Measurements from ENCODE around the gene SH3BP2.

Gene SH3BP2, protein sequence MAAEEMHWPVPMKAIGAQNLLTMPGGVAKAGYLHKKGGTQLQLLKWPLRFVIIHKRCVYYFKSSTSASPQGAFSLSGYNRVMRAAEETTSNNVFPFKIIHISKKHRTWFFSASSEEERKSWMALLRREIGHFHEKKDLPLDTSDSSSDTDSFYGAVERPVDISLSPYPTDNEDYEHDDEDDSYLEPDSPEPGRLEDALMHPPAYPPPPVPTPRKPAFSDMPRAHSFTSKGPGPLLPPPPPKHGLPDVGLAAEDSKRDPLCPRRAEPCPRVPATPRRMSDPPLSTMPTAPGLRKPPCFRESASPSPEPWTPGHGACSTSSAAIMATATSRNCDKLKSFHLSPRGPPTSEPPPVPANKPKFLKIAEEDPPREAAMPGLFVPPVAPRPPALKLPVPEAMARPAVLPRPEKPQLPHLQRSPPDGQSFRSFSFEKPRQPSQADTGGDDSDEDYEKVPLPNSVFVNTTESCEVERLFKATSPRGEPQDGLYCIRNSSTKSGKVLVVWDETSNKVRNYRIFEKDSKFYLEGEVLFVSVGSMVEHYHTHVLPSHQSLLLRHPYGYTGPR

DNA sequence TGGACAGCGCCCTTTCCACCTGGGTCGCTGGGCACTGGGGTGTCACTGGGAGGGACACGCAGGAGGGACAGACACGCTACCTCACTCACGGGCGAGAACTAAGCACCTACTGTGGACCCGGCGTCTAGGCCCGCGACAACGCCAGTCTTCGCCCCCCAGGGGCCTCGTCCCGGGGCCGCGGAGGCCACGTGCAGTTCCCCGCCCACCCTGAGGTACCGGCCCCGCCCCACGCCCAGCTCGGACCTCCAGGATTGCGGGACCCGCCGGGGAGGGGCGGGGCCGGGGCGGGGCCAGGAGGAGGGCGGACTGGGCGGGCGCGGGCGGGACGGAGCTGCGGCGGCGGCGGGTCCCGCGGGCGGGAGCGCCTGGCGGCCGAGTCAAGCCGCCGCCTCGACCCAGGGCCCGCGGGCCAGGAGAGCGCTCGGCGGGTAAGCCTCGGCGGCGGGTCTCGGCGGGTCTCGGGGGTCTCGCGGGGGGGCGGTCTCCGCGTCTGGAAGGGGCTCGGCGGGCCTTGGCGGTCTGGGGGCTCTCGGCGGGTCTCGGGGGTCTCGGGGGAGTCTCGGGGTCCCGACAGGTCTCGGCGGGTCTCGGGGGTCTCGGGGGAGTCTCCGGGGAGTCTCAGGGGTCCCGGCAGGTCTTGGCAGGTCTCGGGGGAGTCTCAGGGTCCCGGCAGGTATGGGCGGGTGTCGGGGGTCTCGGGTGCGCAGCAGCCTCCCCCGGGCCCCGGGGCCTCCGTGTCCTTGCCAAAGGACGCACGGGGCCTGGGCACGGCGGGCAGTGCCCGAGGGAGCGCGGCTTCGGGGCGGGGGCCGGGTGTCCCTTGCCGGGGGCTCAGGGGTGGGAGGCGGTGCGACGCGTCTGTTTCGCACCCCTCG is at the start of gene SH3BP2:
TSS of gene SH3BP2 (plus strand) at position 375 of the 875 bp plus-strand sequence. CDS start 27,533 bp downstream, outside the sequence.
- H3K4me1 ChIP-seq (ENCODE audit: control insufficient read depth, low read depth, low read length) = peaks cover 12% of the 10 kb centered on the region
- no peaks in the 10 kb centered on the region for H3K36me3 ChIP-seq (ENCODE audit: control insufficient read depth, low read depth, low read length)
- H3K9ac ChIP-seq (ENCODE audit: low read length) = no peak within 1 kb of the TSS
- peak within 1 kb of the TSS; percentile 45 for H3K4me3 ChIP-seq (ENCODE audit: low read length)
- H3K27ac ChIP-seq (ENCODE audit: low read length) = no peak within 1 kb of the TSS
- peaks cover 28% of the 10 kb centered on the region for H3K27me3 ChIP-seq (ENCODE audit: control insufficient read depth, insufficient read depth, low read length)
- H3K9me3 ChIP-seq (ENCODE audit: control insufficient read depth, low read depth, low read length) = no peaks in the 10 kb centered on the region

- peaks cover 44% of the 10 kb centered on the region for H3K36me3 ChIP-seq (ENCODE audit: control insufficient read depth, low read depth, low read length)
- no peaks in the 10 kb centered on the region for H3K9me3 ChIP-seq (ENCODE audit: control insufficient read depth, low read depth, low read length)
- H3K27ac ChIP-seq (ENCODE audit: low read length) = no peak overlapping the region
- H3K4me1 ChIP-seq (ENCODE audit: control insufficient read depth, low read depth, low read length) = no peaks in the 10 kb centered on the region
- H3K9ac ChIP-seq (ENCODE audit: low read length) = no peak overlapping the region
- no peak overlapping the region for H3K4me3 ChIP-seq (ENCODE audit: low read length)
- no peaks in the 10 kb centered on the region for H3K27me3 ChIP-seq (ENCODE audit: control insufficient read depth, insufficient read depth, low read length)
These were observed 49.1 kb upstream of the SH3BP2 start for GRCh38 chr4:2743518-2744445.

DNA sequence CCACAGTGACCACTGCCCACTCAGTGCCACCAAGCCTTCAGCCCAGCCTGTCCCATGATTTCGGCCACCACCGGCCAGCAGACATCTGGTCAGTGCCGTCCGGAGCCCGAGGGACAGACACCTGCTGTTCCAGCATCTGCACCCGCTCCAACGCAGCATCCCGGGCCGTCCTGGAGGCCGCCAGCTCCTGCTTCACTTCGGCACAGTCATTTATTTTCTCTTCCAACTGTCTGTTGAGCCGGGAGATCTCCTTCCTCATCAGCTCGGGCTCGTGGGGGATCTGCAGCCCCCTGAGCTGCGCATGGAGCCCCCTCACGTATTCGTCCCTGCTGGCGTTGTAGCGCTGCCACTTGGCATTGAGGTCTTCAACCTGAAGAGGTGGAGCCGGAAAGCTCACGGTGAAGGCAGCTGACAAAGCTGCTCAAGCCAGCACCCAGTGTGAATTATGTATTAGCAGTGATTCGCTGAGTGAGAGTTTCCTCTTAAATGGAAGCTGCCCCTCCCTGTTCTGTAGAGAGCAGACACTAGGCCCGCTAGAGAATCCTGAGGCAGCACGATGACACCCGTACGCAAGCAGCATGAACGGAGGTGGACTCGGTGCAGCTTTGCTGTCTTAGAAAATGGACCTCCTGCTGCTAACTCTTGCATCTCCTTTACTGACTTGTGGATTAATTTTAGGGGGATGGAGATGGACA is 48.2 kb upstream of the SH3BP2 start:
- peaks cover 44% of the 10 kb centered on the region for H3K36me3 ChIP-seq (ENCODE audit: control insufficient read depth, low read depth, low read length)
- H3K9ac ChIP-seq (ENCODE audit: low read length) = no peak overlapping the region
- no peaks in the 10 kb centered on the region for H3K4me1 ChIP-seq (ENCODE audit: control insufficient read depth, low read depth, low read length)
- no peaks in the 10 kb centered on the region for H3K9me3 ChIP-seq (ENCODE audit: control insufficient read depth, low read depth, low read length)
- H3K27ac ChIP-seq (ENCODE audit: low read length) = no peak overlapping the region
- no peak overlapping the region for H3K4me3 ChIP-seq (ENCODE audit: low read length)
- no peaks in the 10 kb centered on the region for H3K27me3 ChIP-seq (ENCODE audit: control insufficient read depth, insufficient read depth, low read length)

- no peak overlapping the region for H3K9ac ChIP-seq (ENCODE audit: low read length)
- peaks cover 44% of the 10 kb centered on the region for H3K36me3 ChIP-seq (ENCODE audit: control insufficient read depth, low read depth, low read length)
- H3K4me1 ChIP-seq (ENCODE audit: control insufficient read depth, low read depth, low read length) = no peaks in the 10 kb centered on the region
- no peaks in the 10 kb centered on the region for H3K27me3 ChIP-seq (ENCODE audit: control insufficient read depth, insufficient read depth, low read length)
- H3K9me3 ChIP-seq (ENCODE audit: control insufficient read depth, low read depth, low read length) = no peaks in the 10 kb centered on the region
- no peak overlapping the region for H3K27ac ChIP-seq (ENCODE audit: low read length)
- no peak overlapping the region for H3K4me3 ChIP-seq (ENCODE audit: low read length)
These were observed 47.4 kb upstream of the SH3BP2 start for GRCh38 chr4:2745516-2745915.

- Histone ChIP-seq H3K4me1 (ENCODE audit: control insufficient read depth, low read depth, low read length) (no peaks in the 10 kb centered on the region), H3K27me3 (ENCODE audit: control insufficient read depth, insufficient read depth, low read length) (no peaks in the 10 kb centered on the region), H3K9me3 (ENCODE audit: control insufficient read depth, low read depth, low read length) (no peaks in the 10 kb centered on the region), H3K27ac (ENCODE audit: low read length) (no peak overlapping the region), H3K9ac (ENCODE audit: low read length) (no peak overlapping the region), H3K4me3 (ENCODE audit: low read length) (no peak overlapping the region), H3K36me3 (ENCODE audit: control insufficient read depth, low read depth, low read length) (peaks cover 44% of the 10 kb centered on the region)
These were observed 46.7 kb upstream of the SH3BP2 start for GRCh38 chr4:2745981-2746806.

DNA sequence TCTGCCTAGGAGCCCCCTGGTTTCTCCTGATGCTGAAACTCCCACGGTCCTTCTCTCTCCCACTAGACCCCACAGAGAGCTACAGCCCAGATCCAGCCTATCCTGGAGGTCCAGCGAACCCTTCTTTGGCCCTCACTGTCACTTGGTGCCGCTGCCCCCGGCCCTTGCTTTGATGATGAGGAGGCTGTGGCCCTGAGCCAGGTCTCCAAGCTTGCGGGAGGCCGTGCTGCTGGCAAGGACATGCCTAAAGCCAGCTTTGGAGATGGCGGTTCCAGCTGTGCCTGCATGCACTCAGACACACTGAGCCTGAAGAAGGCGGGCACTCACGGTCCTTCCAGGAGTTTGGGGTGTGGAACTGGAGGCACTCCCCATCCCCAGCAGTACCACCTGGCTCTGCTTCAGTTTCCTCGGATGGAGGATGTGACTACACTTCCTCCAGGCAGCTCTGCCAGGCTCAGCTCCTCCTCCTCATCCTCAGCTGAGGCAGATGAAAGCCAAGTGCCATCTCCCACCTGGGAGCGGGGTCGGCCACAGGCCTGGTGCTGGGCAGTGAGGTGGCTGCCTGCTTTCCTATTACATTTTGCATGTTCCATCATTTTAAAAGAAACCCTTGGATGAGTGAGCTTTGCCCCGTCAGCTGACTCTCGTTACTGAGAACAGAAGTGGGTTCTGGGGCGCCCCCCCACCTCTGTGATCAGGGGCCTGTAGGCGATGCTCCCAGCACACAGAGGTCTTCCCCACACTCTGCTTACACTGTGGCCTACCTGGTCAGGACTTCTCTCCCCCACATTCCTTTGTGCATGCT is 45.8 kb upstream of the SH3BP2 start:
- peaks cover 44% of the 10 kb centered on the region for H3K36me3 ChIP-seq (ENCODE audit: control insufficient read depth, low read depth, low read length)
- H3K9me3 ChIP-seq (ENCODE audit: control insufficient read depth, low read depth, low read length) = no peaks in the 10 kb centered on the region
- H3K4me1 ChIP-seq (ENCODE audit: control insufficient read depth, low read depth, low read length) = no peaks in the 10 kb centered on the region
- no peak overlapping the region for H3K9ac ChIP-seq (ENCODE audit: low read length)
- H3K4me3 ChIP-seq (ENCODE audit: low read length) = no peak overlapping the region
- no peak overlapping the region for H3K27ac ChIP-seq (ENCODE audit: low read length)
- no peaks in the 10 kb centered on the region for H3K27me3 ChIP-seq (ENCODE audit: control insufficient read depth, insufficient read depth, low read length)

GRCh38 chr4:2750719-2751605 is 41.9 kb upstream of the SH3BP2 start:
- Histone ChIP-seq H3K27ac (ENCODE audit: low read length) (no peak overlapping the region), H3K4me3 (ENCODE audit: low read length) (no peak overlapping the region), H3K9me3 (ENCODE audit: control insufficient read depth, low read depth, low read length) (no peaks in the 10 kb centered on the region), H3K36me3 (ENCODE audit: control insufficient read depth, low read depth, low read length) (peaks cover 20% of the 10 kb centered on the region), H3K4me1 (ENCODE audit: control insufficient read depth, low read depth, low read length) (no peaks in the 10 kb centered on the region), H3K9ac (ENCODE audit: low read length) (no peak overlapping the region), H3K27me3 (ENCODE audit: control insufficient read depth, insufficient read depth, low read length) (no peaks in the 10 kb centered on the region)

DNA sequence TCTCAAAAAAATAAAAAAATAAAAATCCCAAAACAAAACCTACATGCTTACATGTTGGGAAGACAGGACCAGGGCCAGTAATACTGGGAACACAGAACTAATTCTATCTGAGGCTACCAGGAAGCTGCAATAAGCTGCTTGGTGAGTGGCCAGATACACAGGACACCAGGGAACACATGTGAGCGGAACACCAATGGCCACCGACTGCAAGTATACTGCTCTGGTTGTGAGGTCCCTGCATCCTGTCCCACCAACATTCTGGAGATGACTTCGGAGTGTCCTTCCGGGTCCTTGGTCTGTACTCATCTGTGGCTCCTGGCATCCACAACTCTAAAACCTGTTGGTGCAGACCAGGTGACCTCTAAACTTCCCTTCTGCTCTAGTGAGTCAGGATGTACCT is 39.4 kb upstream of the SH3BP2 start:
- Histone ChIP-seq H3K27ac (ENCODE audit: low read length) (no peak overlapping the region), H3K9ac (ENCODE audit: low read length) (no peak overlapping the region), H3K4me3 (ENCODE audit: low read length) (no peak overlapping the region), H3K9me3 (ENCODE audit: control insufficient read depth, low read depth, low read length) (no peaks in the 10 kb centered on the region), H3K27me3 (ENCODE audit: control insufficient read depth, insufficient read depth, low read length) (no peaks in the 10 kb centered on the region), H3K4me1 (ENCODE audit: control insufficient read depth, low read depth, low read length) (no peaks in the 10 kb centered on the region), H3K36me3 (ENCODE audit: control insufficient read depth, low read depth, low read length) (peaks cover 4% of the 10 kb centered on the region)
